Epithelial cell of esophagus (primary cell): ENCODE results near the gene PAFAH2.
"Not testable (repeated sequence)": the region's sequence is repeated elsewhere in the genome, so short reads cannot be mapped to it uniquely, and the experiment has no call there.

Source experiments
- DNase-seq: peaks from one replicate; pipeline ENCODE4 v3.0.0; 2010; ENCODE audit warnings: low read depth
- H3K4me3 ChIP-seq: 2 replicates; pipeline ENCODE4 v1.5.1; 2011; ENCODE audit warnings: mild to moderate bottlenecking, low read length, control low read depth
- CTCF ChIP-seq: IDR thresholded peaks from 2 replicates; pipeline ENCODE4 v1.5.1; 2011; ENCODE audit warnings: low read depth, mild to moderate bottlenecking, low read length, control low read depth, inconsistent platforms; ENCODE audit not compliant: insufficient read depth; ENCODE audit errors: missing control alignments

The PAFAH2 gene

DNA sequence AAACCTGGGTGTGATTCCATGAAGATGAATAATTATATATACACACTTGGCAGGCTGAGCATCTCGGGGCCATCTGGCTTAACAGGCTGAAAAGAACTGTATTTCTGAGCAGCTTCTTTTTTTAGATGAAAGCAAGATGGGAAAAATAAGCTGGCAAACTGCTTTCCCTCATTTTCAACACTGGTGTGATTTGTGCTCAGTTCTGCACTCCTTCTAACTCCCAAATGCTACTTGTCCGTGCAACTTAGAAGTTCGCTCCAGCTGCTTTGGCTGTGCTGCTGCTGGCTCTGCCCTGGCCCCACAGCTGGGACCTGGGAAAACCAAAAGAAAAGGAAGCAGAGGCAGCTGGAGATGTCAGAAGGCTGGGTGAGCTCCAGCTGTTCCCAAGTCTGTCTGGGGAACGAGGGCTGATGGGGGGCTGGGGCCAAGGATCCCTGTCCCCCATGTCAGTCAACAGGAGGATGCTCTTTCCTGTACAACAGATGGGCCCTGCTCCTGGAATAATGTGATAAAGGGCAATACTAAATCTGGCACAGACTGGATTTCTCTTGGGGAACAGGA, 44.9 kb downstream of the PAFAH2 start:
- no peak for TF ChIP-seq CTCF
- no peak for DNase-seq

DNA sequence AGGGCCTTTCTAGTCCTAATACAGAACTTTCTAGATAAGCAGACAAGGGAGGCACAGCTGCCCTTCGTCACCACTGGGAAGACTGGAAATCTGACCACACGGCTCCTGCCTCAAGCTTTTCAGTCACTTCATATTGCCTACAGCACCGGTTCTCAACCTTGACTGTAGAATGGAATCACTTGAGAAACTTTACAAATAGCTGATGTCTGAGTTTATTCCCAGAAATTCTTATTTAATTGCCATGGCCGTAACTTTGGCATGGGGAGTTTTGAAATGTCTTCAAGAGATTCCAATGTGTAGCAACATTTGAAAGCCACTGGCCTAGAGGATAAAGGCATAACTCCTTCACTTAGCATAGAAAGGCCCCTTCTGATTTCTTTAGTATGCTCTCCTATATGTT, 49.2 kb downstream of the PAFAH2 start:
- no peak for DNase-seq
- no peak for TF ChIP-seq CTCF
- H3K4me3 ChIP-seq: no peak overlapping the region

More for the DNA sequence above, 44.9 kb downstream of the PAFAH2 start:
- H3K4me3 ChIP-seq: no peak overlapping the region

- H3K4me3 ChIP-seq: no peak overlapping the region
- no peak for TF ChIP-seq CTCF
- DNase-seq: no peak
Observed at GRCh38 chr1:25947027-25947426, 50.8 kb downstream of the PAFAH2 start.

DNA sequence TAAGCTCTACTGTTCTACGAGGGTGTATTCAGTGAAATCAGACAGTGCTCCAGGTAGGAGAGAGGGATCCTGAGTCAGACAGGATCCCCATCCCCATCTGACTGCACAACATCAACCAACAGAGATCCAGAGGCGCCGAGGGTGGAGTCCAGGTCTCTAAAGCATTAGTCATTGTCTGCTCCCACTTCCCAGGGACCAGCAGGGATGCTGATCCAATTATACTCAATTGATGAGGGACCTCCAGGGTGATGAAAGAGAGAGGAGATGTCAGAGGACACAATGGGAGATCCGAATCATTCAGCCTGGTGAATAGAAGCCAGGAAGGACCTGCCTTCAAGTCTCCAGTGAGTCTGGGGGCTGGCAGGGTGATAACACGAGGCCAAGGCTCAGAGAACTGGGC, 52.1 kb downstream of the PAFAH2 start:
- TF ChIP-seq CTCF: no peak
- H3K4me3 ChIP-seq: no peak overlapping the region
- DNase-seq: peak; percentile 13

DNA sequence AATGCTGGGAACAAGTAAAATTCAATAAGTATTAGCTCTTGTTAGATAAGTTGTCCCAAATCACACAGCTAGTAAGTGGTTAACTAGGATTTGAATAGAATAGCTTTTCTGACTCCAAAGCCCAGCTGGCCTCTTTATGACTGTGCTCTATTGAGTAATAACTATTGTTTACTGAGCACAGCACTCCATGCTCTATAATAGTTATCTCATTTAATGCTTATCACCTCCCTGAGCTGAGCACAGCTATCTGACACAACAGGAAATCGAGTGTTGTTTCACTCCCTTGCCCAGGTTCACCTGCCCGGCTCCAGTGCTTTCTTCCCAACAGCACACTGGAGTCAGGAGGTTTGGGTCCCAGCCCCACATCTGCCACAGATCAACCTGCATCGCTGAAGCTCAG, 52.9 kb downstream of the PAFAH2 start:
- no peak overlapping the region for H3K4me3 ChIP-seq
- no peak for TF ChIP-seq CTCF
- peak; percentile 58 for DNase-seq

DNA sequence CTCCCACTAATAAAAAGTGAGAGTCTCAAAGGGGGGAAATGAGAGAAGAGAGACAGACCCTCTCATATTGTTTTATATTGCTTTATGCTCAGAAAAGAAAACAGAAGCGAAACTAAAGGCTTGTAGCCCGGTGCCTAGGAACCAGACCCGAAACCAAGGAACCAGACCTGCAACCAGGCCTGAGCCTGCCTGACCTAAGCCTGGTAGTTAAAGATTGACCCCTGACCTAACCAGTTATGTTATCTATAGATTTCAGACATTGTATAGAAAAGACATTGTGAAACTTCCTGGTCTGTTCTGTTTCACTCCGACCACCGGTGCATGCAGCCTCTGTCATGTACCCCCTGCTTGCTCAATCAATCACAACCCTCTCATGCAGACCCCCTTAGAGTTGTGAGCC, 54.4 kb downstream of the PAFAH2 start:
- DNase-seq, H3K4me3 ChIP-seq: not testable (repeated sequence)

DNA sequence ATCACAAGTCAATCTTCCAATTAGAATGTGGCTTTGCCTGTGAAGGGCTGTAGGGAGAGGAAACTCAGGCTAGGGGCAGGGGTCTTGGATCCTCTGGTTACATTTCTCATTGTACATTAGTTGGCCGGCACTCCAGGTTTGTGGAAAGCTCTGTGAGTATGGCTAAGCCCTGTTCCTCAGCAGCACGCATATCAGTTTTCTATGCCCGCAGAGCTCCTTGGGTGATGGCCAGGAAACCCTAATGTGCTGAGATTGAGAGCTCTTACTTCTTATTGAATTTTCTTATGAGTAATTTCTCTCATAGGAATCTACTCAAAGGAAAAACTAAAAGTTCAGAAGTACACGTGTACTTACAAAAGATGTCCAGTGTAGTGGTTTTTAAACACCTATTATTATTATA, 60.9 kb downstream of the PAFAH2 start:
- no peak overlapping the region for H3K4me3 ChIP-seq
- no peak for DNase-seq
- TF ChIP-seq CTCF: no peak
